HS-27A (cell line): ENCODE data around the gene ZNF423.
"Not testable (repeated sequence)": the region's sequence is repeated elsewhere in the genome, so short reads cannot be mapped to it uniquely, and the experiment has no call there.

Experiments
- DNase-seq: peaks from one replicate; pipeline ENCODE4 v3.0.0-alpha.2; 2012; ENCODE audit warnings: low read depth, missing footprints

Gene ZNF423

GRCh38 chr16:49506058-49507013, 349.6 kb downstream of the ZNF423 start:
- not testable (repeated sequence) for DNase-seq

GRCh38 chr16:49505556-49505955, 350.4 kb downstream of the ZNF423 start:
- no peak for DNase-seq

GRCh38 chr16:49504626-49505025, 351.3 kb downstream of the ZNF423 start:
- DNase-seq, result no peak

GRCh38 chr16:49504023-49504364, 351.9 kb downstream of the ZNF423 start:
- DNase-seq, result no peak

- no peak for DNase-seq
Measured at GRCh38 chr16:49503256-49504022, 352.5 kb downstream of the ZNF423 start.

GRCh38 chr16:49502136-49502881, 353.6 kb downstream of the ZNF423 start:
- no peak for DNase-seq

- no peak for DNase-seq
Measured at GRCh38 chr16:49499869-49500610, 355.9 kb downstream of the ZNF423 start.

GRCh38 chr16:49499414-49499785, 356.5 kb downstream of the ZNF423 start:
- no peak for DNase-seq

- no peak for DNase-seq
Measured at GRCh38 chr16:49498666-49499413, 357.1 kb downstream of the ZNF423 start.

- DNase-seq, result no peak
Measured at GRCh38 chr16:49498264-49498663, 357.6 kb downstream of the ZNF423 start.

- no peak for DNase-seq
Measured at GRCh38 chr16:49497466-49497865, 358.4 kb downstream of the ZNF423 start.

GRCh38 chr16:49496656-49497055, 359.3 kb downstream of the ZNF423 start:
- DNase-seq, result no peak

GRCh38 chr16:49495596-49496355, 360.1 kb downstream of the ZNF423 start:
- no peak for DNase-seq

GRCh38 chr16:49494891-49495566, 360.9 kb downstream of the ZNF423 start:
- no peak for DNase-seq

- DNase-seq, result no peak
Measured at GRCh38 chr16:49494474-49494873, 361.4 kb downstream of the ZNF423 start.

- DNase-seq, result no peak
Measured at GRCh38 chr16:49493836-49494235, 362.1 kb downstream of the ZNF423 start.

GRCh38 chr16:49492896-49493626, 362.9 kb downstream of the ZNF423 start:
- DNase-seq, result no peak

GRCh38 chr16:49491771-49492761, 363.8 kb downstream of the ZNF423 start:
- DNase-seq, result no peak
